22Rv1 (cell line): ENCODE results near the gene SLC22A17.
A peak's percentile ranks its signal among the peaks of the same experiment; 100 is the strongest.

Experiments
- H3K27ac ChIP-seq: fragments of 450-650 bp; 2 replicates; pipeline ENCODE4 v1.5.1; 2017
- ZFX ChIP-seq: fragments of 450-650 bp; IDR thresholded peaks from 2 replicates; pipeline ENCODE4 v1.6.1; 2017; ENCODE audit warnings: antibody characterized with exemption, borderline replicate concordance
- TF ChIP-seq, protein P1 (sequence below): fragments of 450-650 bp; IDR thresholded peaks from 2 replicates; pipeline ENCODE4 v1.5.1; 2017; ENCODE audit warnings: mild to moderate bottlenecking

Gene SLC22A17

DNA sequence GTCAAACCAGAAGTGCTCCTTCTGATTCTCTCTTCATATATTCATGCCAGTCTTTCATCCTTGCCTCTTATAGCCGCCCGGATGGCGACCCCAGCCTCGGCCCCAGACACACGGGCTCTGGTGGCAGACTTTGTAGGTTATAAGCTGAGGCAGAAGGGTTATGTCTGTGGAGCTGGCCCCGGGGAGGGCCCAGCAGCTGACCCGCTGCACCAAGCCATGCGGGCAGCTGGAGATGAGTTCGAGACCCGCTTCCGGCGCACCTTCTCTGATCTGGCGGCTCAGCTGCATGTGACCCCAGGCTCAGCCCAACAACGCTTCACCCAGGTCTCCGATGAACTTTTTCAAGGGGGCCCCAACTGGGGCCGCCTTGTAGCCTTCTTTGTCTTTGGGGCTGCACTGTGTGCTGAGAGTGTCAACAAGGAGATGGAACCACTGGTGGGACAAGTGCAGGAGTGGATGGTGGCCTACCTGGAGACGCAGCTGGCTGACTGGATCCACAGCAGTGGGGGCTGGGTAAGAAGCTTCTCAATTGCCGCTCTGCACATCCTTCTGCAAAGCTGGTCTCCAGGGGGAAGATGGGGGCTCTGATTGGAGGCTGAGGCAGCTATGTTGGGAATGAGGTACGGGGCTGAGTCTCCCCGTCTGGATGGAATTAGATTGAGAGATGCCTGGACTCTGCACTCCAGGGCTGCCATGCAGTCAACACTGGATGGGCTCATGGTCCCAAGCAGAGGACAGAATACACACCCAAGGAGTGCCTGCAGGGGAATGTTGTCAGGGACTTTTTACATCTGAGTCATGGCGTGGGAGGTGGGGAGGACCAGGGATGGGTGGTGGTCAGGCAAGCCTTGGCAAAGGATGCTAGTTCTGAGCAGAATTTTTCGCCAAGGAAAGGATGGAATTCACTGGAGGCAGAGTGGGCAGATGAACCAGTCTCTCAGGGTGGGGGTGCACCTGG lies 44.7 kb downstream of the SLC22A17 start:
- H3K27ac ChIP-seq = peak overlapping the region; percentile 94
- no peak for TF ChIP-seq ZFX
- TF ChIP-seq, protein P1, sequence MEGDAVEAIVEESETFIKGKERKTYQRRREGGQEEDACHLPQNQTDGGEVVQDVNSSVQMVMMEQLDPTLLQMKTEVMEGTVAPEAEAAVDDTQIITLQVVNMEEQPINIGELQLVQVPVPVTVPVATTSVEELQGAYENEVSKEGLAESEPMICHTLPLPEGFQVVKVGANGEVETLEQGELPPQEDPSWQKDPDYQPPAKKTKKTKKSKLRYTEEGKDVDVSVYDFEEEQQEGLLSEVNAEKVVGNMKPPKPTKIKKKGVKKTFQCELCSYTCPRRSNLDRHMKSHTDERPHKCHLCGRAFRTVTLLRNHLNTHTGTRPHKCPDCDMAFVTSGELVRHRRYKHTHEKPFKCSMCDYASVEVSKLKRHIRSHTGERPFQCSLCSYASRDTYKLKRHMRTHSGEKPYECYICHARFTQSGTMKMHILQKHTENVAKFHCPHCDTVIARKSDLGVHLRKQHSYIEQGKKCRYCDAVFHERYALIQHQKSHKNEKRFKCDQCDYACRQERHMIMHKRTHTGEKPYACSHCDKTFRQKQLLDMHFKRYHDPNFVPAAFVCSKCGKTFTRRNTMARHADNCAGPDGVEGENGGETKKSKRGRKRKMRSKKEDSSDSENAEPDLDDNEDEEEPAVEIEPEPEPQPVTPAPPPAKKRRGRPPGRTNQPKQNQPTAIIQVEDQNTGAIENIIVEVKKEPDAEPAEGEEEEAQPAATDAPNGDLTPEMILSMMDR = no peak

DNA sequence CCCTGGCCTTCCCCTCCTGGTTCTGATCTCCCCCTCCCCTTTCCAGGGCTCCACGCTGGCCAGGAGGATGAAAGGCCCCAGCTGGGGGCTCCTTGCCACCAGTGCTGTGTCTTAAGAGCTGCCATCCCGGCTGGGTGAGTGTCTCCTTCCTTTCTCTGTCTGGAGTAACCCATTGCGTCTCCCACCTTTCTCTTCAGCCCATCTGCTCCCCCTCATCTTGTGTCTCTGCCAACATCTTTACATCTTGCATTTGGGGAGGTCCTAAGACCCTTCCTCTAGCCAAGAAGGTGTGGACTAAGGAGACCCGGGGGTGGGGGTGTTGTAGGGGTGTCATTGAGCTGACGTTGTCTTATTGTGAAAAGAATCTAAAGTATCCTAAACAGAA lies 45.5 kb downstream of the SLC22A17 start:
- H3K27ac ChIP-seq = peak overlapping the region; percentile 94
- TF ChIP-seq, protein P1 = no peak
- TF ChIP-seq ZFX = no peak

DNA sequence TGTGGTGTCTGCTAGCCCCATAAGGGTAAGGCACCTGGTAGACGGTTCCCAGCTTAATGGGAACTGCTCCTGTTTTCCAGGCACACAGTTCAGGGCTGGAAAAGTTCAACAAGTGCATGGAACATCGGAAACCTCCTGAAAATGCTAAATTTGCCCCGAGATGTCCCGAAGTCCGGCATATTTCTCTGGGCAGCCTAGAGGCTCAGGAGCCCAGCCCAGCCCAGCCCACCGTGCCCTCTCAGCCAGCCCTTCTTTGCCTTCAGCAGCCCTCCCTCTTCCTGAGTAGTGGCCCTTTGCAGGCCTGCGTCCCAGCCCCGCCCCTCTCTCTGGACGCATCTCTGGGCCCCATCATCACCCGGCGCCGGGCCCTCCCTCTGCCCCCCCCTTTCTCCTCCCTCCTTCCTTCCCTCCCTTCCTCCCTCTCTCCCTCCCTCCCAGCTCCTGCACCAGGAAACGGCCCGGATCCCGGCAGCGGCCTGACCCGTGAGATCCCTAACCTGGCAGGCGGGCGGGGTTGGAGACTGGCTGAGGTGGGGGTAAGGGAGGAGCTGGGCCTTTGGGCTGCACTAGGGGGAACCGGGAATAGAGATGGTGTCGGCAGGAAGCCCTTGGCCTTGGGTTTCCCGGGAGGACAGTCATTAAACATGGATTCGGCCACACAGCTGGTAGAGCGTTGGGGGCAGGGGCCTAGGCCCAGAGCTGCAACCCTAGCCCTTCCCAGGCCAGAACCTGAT lies 46.1 kb downstream of the SLC22A17 start, which contains the start of gene BCL2L2:
TSS of gene BCL2L2 (plus strand) at position 422 of the 734 bp plus-strand sequence. CDS start 935 bp downstream, outside the sequence.
- TF ChIP-seq, protein P1 = no peak
- no peak for TF ChIP-seq ZFX
- peak within 1 kb of the TSS; percentile 94 for H3K27ac ChIP-seq

DNA sequence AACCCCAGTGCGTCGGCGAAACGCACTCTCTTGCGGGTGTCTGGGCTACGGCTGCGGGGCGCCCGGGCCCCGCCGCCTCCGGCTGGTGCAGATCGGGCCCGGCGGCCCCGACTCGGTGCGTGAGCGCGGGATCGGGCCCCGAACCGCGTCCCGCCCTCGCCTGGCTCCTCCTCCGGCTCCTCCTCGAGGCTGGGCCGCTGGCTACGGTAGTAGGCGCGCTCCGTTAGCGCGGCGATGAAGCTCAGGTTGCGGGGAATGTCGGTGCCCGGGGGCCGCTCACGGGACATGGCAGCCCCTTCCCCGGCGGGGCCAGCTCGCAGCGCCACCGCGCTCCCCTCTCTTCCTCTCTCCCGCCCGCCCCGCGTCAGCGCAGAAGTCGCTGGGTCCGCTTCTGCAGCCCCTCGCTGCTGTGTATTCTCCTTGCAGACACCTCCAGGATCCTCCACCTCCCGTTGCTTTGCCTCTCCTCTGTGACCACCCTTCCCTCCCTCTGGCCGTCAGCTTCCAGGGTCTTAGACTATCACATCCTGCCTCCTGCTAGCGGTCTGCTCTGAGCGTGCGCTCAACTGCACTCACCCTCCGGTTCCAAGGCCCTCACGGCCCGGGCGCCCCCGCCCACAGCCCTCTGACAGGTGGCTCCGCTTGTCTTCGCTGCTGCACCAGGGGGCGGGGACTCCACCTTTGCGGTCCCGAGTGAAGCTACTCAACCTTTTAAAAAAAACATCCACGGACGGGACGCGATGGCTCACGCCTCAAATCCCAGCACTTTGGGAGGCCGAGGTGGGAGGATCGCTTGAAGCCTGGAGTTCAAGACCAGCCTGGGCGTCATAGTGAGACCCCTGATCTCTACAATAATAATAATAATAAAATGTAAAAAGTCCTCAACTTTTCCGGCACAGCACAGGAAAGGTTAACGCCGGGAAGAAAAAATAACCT lies 50.1 kb downstream of the SLC22A17 start, which contains the start of gene PPP1R3E:
TSS of gene PPP1R3E (minus strand) at position 570 of the 936 bp plus-strand sequence. CDS start at position 287, 283 bp downstream.
- peak within 1 kb of the TSS; percentile 96 for H3K27ac ChIP-seq
- TF ChIP-seq, protein P1 = no peak
- no peak for TF ChIP-seq ZFX

DNA sequence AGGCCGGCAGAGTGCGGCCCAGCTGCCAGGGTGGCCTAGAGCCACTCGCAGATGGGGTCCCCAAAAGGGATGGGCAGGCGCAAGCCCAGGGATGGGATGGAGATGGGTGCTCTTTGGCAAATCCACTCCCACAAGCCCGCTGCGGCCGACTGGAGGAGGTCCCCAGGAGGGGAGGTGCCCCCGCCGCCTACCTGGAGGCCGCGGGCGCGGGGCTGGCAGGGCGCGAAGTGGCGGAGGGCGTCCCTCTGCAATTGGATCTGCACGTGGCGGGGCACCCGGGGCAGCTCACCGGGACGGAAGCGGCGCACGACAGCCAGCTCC lies 50.8 kb downstream of the SLC22A17 start:
- TF ChIP-seq, protein P1 = no peak
- TF ChIP-seq ZFX = no peak
- H3K27ac ChIP-seq = peak overlapping the region; percentile 96

DNA sequence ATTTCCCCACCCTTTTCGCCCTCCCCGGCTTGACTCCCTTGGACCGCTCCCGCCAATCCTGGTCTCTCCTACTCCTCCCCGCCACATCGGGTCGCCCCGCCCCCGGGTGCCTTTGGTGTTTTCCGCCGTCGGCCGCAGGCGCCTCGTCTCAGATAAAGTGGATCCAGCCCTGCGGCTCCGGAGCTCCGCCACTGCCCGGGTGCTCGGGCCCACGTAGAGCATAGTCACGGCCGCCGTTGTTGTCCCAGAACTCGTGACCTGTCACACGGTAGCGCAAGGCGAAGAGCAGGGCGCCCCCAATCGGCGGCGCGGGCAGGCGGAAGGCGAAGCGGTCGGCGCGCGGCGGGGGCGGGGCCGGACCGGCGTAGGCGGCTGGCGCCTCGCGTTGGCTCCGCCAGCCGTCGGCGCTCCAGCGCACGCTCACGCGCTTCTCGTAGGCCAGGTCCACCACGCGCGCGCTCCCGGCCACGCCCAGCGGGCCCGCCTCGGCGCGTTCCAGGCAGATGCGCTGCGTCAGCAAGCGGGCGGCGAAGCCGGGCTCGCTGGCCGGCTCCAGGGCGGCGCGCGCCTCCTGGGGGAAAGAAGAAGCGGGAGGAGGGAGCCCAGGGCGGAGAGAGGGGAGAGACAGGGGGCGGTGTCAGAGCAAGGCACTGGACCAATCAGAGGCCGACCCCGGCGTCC lies 51.3 kb downstream of the SLC22A17 start:
- TF ChIP-seq, protein P1 = peak; percentile 95
- TF ChIP-seq ZFX = no peak
- peak overlapping the region; percentile 96 for H3K27ac ChIP-seq
